ENCODE data around the gene LINC01488.

DNA sequence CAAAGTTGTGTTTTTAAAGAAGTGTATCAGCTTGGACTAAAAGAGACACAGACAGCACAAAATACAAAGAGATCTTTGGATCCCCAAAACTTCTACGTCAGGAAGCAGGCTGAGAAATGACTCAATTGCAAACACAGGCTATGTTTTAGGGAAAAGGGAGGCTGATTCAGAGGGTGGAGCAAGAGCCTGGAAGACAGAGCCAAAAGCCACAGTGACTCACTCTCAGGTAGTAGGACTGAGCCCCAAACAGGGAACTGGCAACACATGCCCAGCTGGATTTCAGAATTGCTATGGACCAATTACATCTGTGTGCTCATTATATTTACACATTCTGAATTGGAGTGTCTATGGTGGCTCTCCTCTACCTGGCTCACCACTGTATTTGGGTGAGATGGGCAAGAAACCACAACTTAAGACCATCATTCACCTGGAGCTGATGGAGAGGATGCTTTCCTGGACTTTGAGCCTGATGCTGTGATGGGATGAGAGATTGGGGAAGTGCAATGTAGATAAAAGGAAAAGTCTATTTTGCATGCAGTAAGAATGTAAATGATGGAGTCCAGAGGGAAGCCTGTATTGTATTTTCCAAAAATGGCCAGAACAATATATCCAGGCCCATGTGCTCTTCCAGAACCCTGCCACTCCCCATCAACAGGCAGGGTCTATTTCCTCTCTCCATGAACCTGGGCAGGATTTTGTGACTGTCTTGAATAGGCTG is 20.8 kb upstream of the LINC01488 start:
- TF ChIP-seq, protein P1, sequence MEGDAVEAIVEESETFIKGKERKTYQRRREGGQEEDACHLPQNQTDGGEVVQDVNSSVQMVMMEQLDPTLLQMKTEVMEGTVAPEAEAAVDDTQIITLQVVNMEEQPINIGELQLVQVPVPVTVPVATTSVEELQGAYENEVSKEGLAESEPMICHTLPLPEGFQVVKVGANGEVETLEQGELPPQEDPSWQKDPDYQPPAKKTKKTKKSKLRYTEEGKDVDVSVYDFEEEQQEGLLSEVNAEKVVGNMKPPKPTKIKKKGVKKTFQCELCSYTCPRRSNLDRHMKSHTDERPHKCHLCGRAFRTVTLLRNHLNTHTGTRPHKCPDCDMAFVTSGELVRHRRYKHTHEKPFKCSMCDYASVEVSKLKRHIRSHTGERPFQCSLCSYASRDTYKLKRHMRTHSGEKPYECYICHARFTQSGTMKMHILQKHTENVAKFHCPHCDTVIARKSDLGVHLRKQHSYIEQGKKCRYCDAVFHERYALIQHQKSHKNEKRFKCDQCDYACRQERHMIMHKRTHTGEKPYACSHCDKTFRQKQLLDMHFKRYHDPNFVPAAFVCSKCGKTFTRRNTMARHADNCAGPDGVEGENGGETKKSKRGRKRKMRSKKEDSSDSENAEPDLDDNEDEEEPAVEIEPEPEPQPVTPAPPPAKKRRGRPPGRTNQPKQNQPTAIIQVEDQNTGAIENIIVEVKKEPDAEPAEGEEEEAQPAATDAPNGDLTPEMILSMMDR (conservative IDR thresholded peaks at IDR 0.05; ENCODE audit: low read depth in 2 of 2): no peak
- TF ChIP-seq POLR2AphosphoS5 (IDR thresholded peaks at IDR 0.05; ENCODE audit: low read depth) (no peak), JUNB (IDR thresholded peaks at IDR 0.05; ENCODE audit: unreplicated experiment) (no peak), EZH2phosphoT487 (IDR thresholded peaks at IDR 0.05; ENCODE audit: unreplicated experiment) (no peak), STAT1 (IDR thresholded peaks at IDR 0.05; ENCODE audit: unreplicated experiment) (no peak), CREB1 (CRISPR knock-in tag; IDR thresholded peaks at IDR 0.05; ENCODE audit: low read depth) (no peak), EZH2 (IDR thresholded peaks at IDR 0.05; ENCODE audit: low read depth, unreplicated experiment) (no peak), NANOG (IDR thresholded peaks at IDR 0.05; ENCODE audit: borderline replicate concordance) (no peak), ZNF331 (CRISPR knock-in tag; IDR thresholded peaks at IDR 0.05; ENCODE audit: low read depth) (no peak)
- TF ChIP-seq, protein P2, sequence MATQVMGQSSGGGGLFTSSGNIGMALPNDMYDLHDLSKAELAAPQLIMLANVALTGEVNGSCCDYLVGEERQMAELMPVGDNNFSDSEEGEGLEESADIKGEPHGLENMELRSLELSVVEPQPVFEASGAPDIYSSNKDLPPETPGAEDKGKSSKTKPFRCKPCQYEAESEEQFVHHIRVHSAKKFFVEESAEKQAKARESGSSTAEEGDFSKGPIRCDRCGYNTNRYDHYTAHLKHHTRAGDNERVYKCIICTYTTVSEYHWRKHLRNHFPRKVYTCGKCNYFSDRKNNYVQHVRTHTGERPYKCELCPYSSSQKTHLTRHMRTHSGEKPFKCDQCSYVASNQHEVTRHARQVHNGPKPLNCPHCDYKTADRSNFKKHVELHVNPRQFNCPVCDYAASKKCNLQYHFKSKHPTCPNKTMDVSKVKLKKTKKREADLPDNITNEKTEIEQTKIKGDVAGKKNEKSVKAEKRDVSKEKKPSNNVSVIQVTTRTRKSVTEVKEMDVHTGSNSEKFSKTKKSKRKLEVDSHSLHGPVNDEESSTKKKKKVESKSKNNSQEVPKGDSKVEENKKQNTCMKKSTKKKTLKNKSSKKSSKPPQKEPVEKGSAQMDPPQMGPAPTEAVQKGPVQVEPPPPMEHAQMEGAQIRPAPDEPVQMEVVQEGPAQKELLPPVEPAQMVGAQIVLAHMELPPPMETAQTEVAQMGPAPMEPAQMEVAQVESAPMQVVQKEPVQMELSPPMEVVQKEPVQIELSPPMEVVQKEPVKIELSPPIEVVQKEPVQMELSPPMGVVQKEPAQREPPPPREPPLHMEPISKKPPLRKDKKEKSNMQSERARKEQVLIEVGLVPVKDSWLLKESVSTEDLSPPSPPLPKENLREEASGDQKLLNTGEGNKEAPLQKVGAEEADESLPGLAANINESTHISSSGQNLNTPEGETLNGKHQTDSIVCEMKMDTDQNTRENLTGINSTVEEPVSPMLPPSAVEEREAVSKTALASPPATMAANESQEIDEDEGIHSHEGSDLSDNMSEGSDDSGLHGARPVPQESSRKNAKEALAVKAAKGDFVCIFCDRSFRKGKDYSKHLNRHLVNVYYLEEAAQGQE (IDR thresholded peaks at IDR 0.05; ENCODE audit: unreplicated experiment): no peak
- TF ChIP-seq, protein P3, sequence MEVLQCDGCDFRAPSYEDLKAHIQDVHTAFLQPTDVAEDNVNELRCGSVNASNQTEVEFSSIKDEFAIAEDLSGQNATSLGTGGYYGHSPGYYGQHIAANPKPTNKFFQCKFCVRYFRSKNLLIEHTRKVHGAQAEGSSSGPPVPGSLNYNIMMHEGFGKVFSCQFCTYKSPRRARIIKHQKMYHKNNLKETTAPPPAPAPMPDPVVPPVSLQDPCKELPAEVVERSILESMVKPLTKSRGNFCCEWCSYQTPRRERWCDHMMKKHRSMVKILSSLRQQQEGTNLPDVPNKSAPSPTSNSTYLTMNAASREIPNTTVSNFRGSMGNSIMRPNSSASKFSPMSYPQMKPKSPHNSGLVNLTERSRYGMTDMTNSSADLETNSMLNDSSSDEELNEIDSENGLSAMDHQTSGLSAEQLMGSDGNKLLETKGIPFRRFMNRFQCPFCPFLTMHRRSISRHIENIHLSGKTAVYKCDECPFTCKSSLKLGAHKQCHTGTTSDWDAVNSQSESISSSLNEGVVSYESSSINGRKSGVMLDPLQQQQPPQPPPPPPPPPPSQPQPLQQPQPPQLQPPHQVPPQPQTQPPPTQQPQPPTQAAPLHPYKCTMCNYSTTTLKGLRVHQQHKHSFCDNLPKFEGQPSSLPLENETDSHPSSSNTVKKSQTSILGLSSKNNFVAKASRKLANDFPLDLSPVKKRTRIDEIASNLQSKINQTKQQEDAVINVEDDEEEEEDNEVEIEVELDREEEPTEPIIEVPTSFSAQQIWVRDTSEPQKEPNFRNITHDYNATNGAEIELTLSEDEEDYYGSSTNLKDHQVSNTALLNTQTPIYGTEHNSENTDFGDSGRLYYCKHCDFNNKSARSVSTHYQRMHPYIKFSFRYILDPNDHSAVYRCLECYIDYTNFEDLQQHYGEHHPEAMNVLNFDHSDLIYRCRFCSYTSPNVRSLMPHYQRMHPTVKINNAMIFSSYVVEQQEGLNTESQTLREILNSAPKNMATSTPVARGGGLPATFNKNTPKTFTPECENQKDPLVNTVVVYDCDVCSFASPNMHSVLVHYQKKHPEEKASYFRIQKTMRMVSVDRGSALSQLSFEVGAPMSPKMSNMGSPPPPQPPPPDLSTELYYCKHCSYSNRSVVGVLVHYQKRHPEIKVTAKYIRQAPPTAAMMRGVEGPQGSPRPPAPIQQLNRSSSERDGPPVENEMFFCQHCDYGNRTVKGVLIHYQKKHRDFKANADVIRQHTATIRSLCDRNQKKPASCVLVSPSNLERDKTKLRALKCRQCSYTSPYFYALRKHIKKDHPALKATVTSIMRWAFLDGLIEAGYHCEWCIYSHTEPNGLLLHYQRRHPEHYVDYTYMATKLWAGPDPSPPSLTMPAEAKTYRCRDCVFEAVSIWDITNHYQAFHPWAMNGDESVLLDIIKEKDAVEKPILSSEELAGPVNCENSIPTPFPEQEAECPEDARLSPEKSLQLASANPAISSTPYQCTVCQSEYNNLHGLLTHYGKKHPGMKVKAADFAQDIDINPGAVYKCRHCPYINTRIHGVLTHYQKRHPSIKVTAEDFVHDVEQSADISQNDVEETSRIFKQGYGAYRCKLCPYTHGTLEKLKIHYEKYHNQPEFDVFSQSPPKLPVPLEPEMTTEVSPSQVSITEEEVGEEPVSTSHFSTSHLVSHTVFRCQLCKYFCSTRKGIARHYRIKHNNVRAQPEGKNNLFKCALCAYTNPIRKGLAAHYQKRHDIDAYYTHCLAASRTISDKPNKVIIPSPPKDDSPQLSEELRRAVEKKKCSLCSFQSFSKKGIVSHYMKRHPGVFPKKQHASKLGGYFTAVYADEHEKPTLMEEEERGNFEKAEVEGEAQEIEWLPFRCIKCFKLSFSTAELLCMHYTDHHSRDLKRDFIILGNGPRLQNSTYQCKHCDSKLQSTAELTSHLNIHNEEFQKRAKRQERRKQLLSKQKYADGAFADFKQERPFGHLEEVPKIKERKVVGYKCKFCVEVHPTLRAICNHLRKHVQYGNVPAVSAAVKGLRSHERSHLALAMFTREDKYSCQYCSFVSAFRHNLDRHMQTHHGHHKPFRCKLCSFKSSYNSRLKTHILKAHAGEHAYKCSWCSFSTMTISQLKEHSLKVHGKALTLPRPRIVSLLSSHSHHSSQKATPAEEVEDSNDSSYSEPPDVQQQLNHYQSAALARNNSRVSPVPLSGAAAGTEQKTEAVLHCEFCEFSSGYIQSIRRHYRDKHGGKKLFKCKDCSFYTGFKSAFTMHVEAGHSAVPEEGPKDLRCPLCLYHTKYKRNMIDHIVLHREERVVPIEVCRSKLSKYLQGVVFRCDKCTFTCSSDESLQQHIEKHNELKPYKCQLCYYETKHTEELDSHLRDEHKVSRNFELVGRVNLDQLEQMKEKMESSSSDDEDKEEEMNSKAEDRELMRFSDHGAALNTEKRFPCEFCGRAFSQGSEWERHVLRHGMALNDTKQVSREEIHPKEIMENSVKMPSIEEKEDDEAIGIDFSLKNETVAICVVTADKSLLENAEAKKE (CRISPR knock-in tag; IDR thresholded peaks at IDR 0.05): no peak
